ENCODE data around the gene TRPM8. TPM values are rescaled to one million over a fixed set of nuclear protein-coding genes. Genes with fewer than 3 reads are reported as not detected.

TRPM8 gene
- total RNA-seq, 1 experiment from 2014 or later, result 0.03 TPM

GRCh38 chr2:234066587-234066986 lies 149.4 kb downstream of the TRPM8 start:
- Histone ChIP-seq H3K9me3 (replicated peaks) (0 out of 2 replicates have a peak, but pooled peaks cover 2% of the 10 kb centered on the region), H3K27ac (no peak overlapping the region), H3K4me1 (replicated peaks) (no peaks in the 10 kb centered on the region), H3K4me3 (no peak overlapping the region), H3K27me3 (replicated peaks) (no peaks in the 10 kb centered on the region; the same call in 1 of the 2 replicates), H3K36me3 (no peaks in the 10 kb centered on the region)
- no peak for DNase-seq (ENCODE audit: low read depth in 1 of 2, low spot score in 2 of 2)

Other genes with a start within 250 kb of the TRPM8 start
- gene UGT1A9, start 245.5 kb upstream of the TRPM8 start, total RNA-seq (2014; rRNA removed; shearing (Covaris generic)), result not detected in 2 replicates
- not detected in 2 replicates for gene UGT1A7, start 235.5 kb upstream of the TRPM8 start, total RNA-seq (2014; rRNA removed; shearing (Covaris generic))
- not detected in 2 replicates for gene UGT1A6, start 224.5 kb upstream of the TRPM8 start, total RNA-seq (2014; rRNA removed; shearing (Covaris generic))
- gene UGT1A5, start 204.5 kb upstream of the TRPM8 start, total RNA-seq (2014; rRNA removed; shearing (Covaris generic)), result not detected in 2 replicates
- not detected in 2 replicates for gene UGT1A4, start 198.6 kb upstream of the TRPM8 start, total RNA-seq (2014; rRNA removed; shearing (Covaris generic))
- not detected in 2 replicates for gene UGT1A3, start 188.3 kb upstream of the TRPM8 start, total RNA-seq (2014; rRNA removed; shearing (Covaris generic))
- gene UGT1A1, start 157.1 kb upstream of the TRPM8 start, total RNA-seq (2014; rRNA removed; shearing (Covaris generic)), result not detected in 2 replicates
- not detected in 2 replicates for gene MROH2A, start 139.0 kb upstream of the TRPM8 start, total RNA-seq (2014; rRNA removed; shearing (Covaris generic))
- gene HJURP, start 62.8 kb upstream of the TRPM8 start, total RNA-seq (2014; rRNA removed; shearing (Covaris generic)), result 73.2 and 81.4 TPM in 2 replicates
- not detected in 2 replicates for gene SPP2, start 133.3 kb downstream of the TRPM8 start, total RNA-seq (2014; rRNA removed; shearing (Covaris generic))

Measured in SJSA1 (cell line).